Loucy (cell line): Measurements from ENCODE around the gene SCD.
"Not testable (repeated sequence)": the region's sequence is repeated elsewhere in the genome, so short reads cannot be mapped to it uniquely, and the experiment has no call there.

Source experiments
- H2AFZ ChIP-seq: fragments of 200-600 bp; sonication (generic); 2 replicates; pipeline ENCODE4 v1.6.0; 2016; ENCODE audit warnings: antibody characterized with exemption, mild to moderate bottlenecking, low read length, moderate library complexity
- H3F3A ChIP-seq: fragments of 200-600 bp; 2 replicates; pipeline ENCODE4 v1.6.0; 2016; ENCODE audit warnings: antibody characterized with exemption, low read depth, mild to moderate bottlenecking
- H3K27me3 ChIP-seq: fragments of 200-600 bp; sonication (generic); 2 replicates; pipeline ENCODE4 v1.6.1; 2014; ENCODE audit warnings: low read length, mild to moderate bottlenecking; ENCODE audit not compliant: insufficient read depth, poor library complexity, severe bottlenecking
- H3K36me3 ChIP-seq: fragments of 200-600 bp; sonication (generic); 2 replicates; pipeline ENCODE4 v1.6.1; 2016; ENCODE audit warnings: low read length; ENCODE audit not compliant: insufficient read depth
- H3K4me1 ChIP-seq: fragments of 200-600 bp; sonication (generic); 2 replicates; pipeline ENCODE4 v1.5.1; 2014; ENCODE audit warnings: low read length, mild to moderate bottlenecking; ENCODE audit not compliant: insufficient read depth, poor library complexity, severe bottlenecking
- H3K4me2 ChIP-seq: fragments of 200-600 bp; sonication (generic); 2 replicates; pipeline ENCODE4 v1.6.0; 2014; ENCODE audit warnings: antibody characterized with exemption, low read length, low read depth, mild to moderate bottlenecking; ENCODE audit not compliant: poor library complexity, severe bottlenecking
- H3K4me3 ChIP-seq: fragments of 200-600 bp; sonication (generic); 2 replicates; pipeline ENCODE4 v1.5.1; 2014; ENCODE audit warnings: low read length, mild to moderate bottlenecking, mixed read lengths; ENCODE audit not compliant: poor library complexity, severe bottlenecking
- H3K79me2 ChIP-seq: fragments of 200-600 bp; sonication (generic); 2 replicates; pipeline ENCODE4 v1.6.1; 2014; ENCODE audit warnings: low read length; ENCODE audit not compliant: insufficient read depth
- H3K9ac ChIP-seq: fragments of 200-600 bp; sonication (generic); 2 replicates; pipeline ENCODE4 v1.6.0; 2014; ENCODE audit warnings: mild to moderate bottlenecking, low read depth, low read length, moderate library complexity; ENCODE audit not compliant: poor library complexity, severe bottlenecking
- H3K9me2 ChIP-seq: fragments of 200-600 bp; sonication (generic); replicated peaks from 2 replicates; pipeline ENCODE4 v1.6.1; 2016; ENCODE audit warnings: low read depth, low read length, mixed read lengths
- H3K9me3 ChIP-seq: fragments of 200-600 bp; sonication (generic); 2 replicates; pipeline ENCODE4 v1.6.1; 2014; ENCODE audit warnings: mild to moderate bottlenecking, antibody characterized with exemption, low read length, low read depth; ENCODE audit not compliant: insufficient read depth
- H4K20me1 ChIP-seq: fragments of 200-600 bp; sonication (generic); 2 replicates; pipeline ENCODE4 v1.6.0; 2014; ENCODE audit warnings: antibody characterized with exemption, low read length, mild to moderate bottlenecking; ENCODE audit not compliant: insufficient read depth, poor library complexity, severe bottlenecking
- CTCF ChIP-seq: fragments of 200-600 bp; sonication (generic); conservative IDR thresholded peaks from 2 replicates; pipeline ENCODE4 v1.5.1; 2014; ENCODE audit warnings: mild to moderate bottlenecking, antibody characterized with exemption, low read length
- EZH2phosphoT487 ChIP-seq: fragments of 200-600 bp; IDR thresholded peaks from 2 replicates; pipeline ENCODE4 v1.6.1; 2018; ENCODE audit warnings: antibody characterized with exemption, mild to moderate bottlenecking, moderate library complexity, borderline replicate concordance

Gene SCD

DNA sequence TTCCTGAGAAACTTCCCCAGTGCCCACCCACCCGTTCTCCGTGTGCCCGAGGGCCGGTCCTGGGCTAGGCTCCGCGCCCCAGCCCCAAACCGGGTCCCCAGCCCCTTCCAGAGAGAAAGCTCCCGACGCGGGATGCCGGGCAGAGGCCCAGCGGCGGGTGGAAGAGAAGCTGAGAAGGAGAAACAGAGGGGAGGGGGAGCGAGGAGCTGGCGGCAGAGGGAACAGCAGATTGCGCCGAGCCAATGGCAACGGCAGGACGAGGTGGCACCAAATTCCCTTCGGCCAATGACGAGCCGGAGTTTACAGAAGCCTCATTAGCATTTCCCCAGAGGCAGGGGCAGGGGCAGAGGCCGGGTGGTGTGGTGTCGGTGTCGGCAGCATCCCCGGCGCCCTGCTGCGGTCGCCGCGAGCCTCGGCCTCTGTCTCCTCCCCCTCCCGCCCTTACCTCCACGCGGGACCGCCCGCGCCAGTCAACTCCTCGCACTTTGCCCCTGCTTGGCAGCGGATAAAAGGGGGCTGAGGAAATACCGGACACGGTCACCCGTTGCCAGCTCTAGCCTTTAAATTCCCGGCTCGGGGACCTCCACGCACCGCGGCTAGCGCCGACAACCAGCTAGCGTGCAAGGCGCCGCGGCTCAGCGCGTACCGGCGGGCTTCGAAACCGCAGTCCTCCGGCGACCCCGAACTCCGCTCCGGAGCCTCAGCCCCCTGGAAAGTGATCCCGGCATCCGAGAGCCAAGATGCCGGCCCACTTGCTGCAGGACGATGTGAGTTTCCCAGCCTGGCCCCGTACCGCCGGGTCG is at the start of gene SCD:
TSS of gene SCD (plus strand) at position 469 of the 803 bp plus-strand sequence. CDS start at position 741, 272 bp downstream.
- H3K4me3 ChIP-seq = peak within 1 kb of the TSS; percentile 97
- H3K79me2 ChIP-seq = peaks cover 68% of the 10 kb centered on the region
- peaks cover 47% of the 10 kb centered on the region for H4K20me1 ChIP-seq
- peaks cover 45% of the 10 kb centered on the region for H3K36me3 ChIP-seq
- no peaks in the 10 kb centered on the region for H3F3A ChIP-seq
- H3K4me2 ChIP-seq = peak within 1 kb of the TSS; percentile 99
- peaks cover 7% of the 10 kb centered on the region for H3K27me3 ChIP-seq
- peak within 1 kb of the TSS; percentile 44; the same call in 1 of the 2 replicates for H2AFZ ChIP-seq
- H3K4me1 ChIP-seq = peaks cover 57% of the 10 kb centered on the region
- TF ChIP-seq CTCF (no peak), EZH2phosphoT487 (no peak)
- H3K9me3 ChIP-seq = no peaks in the 10 kb centered on the region
- no peaks in the 10 kb centered on the region for H3K9me2 ChIP-seq
- peak within 1 kb of the TSS; percentile 99 for H3K9ac ChIP-seq

DNA sequence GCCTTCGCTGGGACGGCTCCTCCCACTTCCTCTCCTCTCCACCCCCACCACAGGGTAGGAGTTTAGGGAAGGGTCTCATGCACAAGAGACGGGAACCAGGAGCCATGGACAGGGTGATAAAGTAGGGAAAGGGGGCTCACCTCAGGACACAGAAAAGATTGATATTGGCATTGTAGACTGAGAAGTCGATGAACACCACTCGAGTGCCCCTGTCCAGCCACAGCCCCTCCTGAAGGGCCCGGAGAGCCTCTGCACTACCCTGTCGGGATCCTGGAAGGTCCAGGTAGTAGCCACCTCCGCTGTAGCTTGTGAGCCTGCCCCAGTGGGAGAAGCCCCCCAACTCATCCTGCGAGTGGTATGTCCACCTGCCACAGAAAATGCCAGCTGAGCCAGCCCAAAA is 49.8 kb upstream of the SCD start:
- Histone ChIP-seq H4K20me1 (no peaks in the 10 kb centered on the region), H3K36me3 (no peaks in the 10 kb centered on the region), H3K9ac (no peak overlapping the region), H2AFZ (no peak overlapping the region), H3K79me2 (no peaks in the 10 kb centered on the region), H3K27me3 (peaks cover 6% of the 10 kb centered on the region), H3K9me3 (no peaks in the 10 kb centered on the region), H3F3A (no peaks in the 10 kb centered on the region), H3K4me3 (no peak overlapping the region), H3K9me2 (no peaks in the 10 kb centered on the region), H3K4me2 (no peak overlapping the region), H3K4me1 (no peaks in the 10 kb centered on the region)
- TF ChIP-seq CTCF = no peak
- TF ChIP-seq EZH2phosphoT487 = no peak

- not testable (repeated sequence) for H3K36me3 ChIP-seq
Measured at GRCh38 chr10:100301123-100301522, 45.9 kb upstream of the SCD start.

More at GRCh38 chr10:100301123-100301522, 45.9 kb upstream of the SCD start:
- not testable (repeated sequence) for H3K9me2 ChIP-seq, H3K4me2 ChIP-seq, H3K27me3 ChIP-seq, H3K79me2 ChIP-seq, H2AFZ ChIP-seq, H3K9me3 ChIP-seq, H3K4me1 ChIP-seq, H3K9ac ChIP-seq, H4K20me1 ChIP-seq, H3F3A ChIP-seq, H3K4me3 ChIP-seq
